Left cardiac atrium (tissue), 4 donors: ENCODE results near the gene NFRKB. TPM values are rescaled to one million over a fixed set of nuclear protein-coding genes. Genes with fewer than 3 reads are reported as not detected.
A peak's percentile ranks its signal among the peaks of the same experiment; 100 is the strongest.
"Not testable (repeated sequence)": the region's sequence is repeated elsewhere in the genome, so short reads cannot be mapped to it uniquely, and the experiment has no call there.

Source experiments
- ATAC-seq, 2 donors: fragments of 200-7000 bp; cut with Tn5 transposase; one replicate each; pipeline ENCODE4 v1.9.1; 2020; ENCODE audit warnings: mild to moderate bottlenecking in 2 of 2, moderate library complexity in 2 of 2
- DNase-seq: peaks from one replicate; pipeline ENCODE4 v3.0.0-alpha.2; 2020
- intact Hi-C, 2 donors: fragments of 100-400 bp; cut with DNase I; formaldehyde crosslinking; loops; one replicate each; pipeline versions ENCODE4 v1.14.1 to v1.15.1; 2022 to 2023
- total RNA-seq, 2 donors: library from RNA; stranded (reverse); fragmentation: NEBNext Ultra II Directional; extraction: Animal tissue kit (Norgen Biotek cat#: 25700); gene quantifications; one replicate each; pipeline ENCODE4 v1.2.1, GENCODE V29; 2021
- donor health status: DM: no; HTN: yes; CAD: no.
- donor health status: DM: no; HTN: yes; CAD: no; lungs with severe emphysema.
- donor health status: DM: yes; HTN: yes; CAD: no.
- donor health status: Dilated cardiomyopathy.

The NFRKB gene
- total RNA-seq, 2 donors from 2014 or later, result 9.9 to 10.2 TPM

DNA sequence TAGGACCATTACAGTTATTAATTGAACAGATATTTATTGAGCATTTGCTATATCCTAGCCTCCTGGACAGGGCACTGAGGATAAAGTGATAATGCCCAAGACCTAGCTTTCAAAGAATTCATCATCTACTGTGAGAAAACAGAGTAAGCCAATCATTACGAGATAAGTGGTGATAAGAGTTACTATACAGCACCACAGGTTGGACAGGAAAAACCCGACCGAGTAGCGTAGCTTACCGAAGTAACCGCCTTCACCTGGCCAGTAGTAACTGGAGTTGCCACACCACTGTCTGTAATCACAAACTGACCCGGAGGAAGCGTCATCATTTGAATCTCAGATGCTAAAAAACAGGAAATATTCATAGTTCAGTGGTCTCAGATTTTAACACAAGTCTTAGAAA is 10.0 kb upstream of the NFRKB start:
- intact Hi-C loops, result no loop called here
- no peak for DNase-seq
- ATAC-seq, result no peak

DNA sequence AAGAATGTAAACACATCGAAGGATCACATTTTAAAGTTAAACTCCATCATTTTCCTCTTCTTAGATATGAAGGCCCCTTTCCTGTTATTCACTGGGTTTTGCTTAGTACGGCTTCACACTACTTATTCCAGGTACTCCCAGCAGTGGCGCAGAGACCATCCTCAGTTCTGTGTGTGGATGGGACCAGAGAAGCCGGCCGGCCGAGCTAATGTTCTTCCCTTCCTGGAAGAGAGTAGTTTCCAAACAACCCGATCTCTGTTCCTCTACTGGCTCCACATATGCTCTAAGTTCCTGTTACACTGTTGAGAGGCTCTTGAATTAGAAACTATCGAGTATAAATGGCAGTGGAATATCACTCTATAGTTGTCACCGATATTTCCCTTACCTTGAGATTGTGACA is 684 bp upstream of the NFRKB start:
- peak in 1 of 2 donors; percentile 6 for ATAC-seq
- intact Hi-C loops, result no loop called here

DNA sequence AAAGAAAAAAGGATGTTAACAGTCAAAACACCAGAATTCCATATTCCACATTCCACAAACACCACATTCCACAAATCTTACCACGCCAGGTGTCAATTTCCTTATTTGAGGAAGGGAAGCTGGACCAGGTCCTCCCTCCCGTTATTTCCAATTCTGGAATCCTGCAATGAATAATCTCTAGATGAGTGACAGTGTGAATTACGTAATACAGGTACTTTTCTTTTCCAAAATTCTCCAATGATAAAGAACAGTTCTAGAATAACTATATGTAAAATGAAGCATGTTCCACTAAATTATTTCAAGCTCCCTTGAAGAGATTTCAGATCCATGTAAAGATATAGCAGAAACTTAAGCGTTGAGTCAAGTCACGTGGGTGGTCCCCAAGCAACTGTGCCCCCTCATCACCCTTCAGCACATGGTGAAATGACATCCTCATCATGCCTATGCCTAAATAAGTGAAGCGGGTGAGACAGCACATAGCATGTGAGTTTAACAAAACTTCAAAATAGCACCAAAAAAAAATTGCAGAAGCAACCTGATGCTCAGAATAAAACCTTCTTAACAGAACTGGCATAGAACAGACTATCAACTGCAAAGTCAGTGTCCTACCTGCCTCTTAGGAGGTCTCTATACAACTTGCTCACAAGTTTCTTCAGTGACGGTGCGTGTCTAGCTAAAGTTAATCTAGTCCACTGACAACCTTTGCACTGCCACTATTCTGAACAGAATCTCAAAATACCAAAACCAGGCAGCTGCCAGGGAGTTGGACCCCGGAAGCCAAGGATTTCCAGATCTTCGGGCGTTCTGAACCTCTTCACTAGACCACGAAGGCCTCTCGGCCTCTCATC is 876 bp downstream of the NFRKB start:
- DNase-seq, result no peak
- intact Hi-C loops, result no loop called here
- ATAC-seq, result peak; percentile 5

More for the DNA sequence above, 684 bp upstream of the NFRKB start:
- DNase-seq, result peak; percentile 32

DNA sequence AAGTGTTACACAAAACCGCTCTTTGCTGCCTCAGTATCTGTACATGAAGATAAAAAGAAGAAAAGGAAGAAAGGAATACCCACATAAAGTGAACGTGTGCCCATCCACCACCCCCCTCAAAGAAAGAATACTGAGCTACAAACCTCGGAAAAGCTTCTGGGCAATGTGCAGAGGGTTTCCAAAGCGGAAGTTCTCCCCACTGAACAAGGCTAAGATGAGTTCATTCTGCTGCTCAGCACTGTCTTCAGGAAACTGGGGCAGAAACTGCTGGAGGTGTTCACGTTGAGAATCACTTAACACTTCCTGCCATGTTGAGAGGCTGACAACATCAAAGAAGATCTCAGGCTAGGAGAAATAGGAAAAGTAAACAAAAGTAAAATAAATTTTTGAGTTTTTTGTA is 6.9 kb downstream of the NFRKB start:
- DNase-seq (no peak), ATAC-seq (no peak)
- intact Hi-C loops, result no loop called here

DNA sequence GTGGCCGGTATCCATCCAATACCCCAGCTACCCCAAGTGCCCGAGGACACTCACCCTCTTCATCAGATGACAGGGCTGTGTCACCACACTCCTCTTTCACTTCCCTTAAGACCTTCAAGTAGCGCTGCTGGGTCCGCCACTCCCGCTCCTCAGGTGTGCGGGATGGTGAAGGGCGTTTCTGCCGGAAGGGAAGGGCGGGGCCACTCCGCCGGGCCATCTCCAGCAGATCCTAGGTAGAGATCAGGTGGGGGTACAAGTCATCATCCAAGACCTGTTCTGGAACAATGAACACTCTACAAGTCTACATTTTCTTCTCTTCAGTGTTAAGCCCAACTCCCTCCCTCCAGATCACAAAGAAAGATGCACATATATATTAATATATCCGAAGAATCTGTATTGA is 10.0 kb downstream of the NFRKB start:
- DNase-seq (no peak), ATAC-seq (no peak)
- intact Hi-C loops, result no loop called here

DNA sequence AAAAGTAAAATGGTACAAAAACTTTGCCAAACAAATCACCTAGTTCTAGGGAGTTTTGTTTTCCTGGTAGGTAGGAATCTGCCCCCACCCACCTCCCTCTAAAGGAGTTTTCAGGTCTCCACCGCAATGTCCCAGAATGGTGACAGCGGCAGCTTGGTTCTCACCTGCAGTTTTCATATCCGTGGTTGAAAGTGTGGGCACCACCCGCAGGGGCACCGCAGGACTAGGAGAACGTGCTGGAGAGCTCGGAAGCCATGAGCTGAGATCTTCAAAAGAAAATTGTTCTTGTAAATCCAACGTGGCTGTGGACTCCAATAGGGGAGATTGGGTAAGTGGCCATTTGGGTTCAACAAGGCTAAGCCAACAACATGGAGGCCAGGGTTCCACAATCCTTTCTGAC is 10.8 kb downstream of the NFRKB start:
- DNase-seq, result no peak
- ATAC-seq, result no peak
- intact Hi-C loops, result no loop called here

DNA sequence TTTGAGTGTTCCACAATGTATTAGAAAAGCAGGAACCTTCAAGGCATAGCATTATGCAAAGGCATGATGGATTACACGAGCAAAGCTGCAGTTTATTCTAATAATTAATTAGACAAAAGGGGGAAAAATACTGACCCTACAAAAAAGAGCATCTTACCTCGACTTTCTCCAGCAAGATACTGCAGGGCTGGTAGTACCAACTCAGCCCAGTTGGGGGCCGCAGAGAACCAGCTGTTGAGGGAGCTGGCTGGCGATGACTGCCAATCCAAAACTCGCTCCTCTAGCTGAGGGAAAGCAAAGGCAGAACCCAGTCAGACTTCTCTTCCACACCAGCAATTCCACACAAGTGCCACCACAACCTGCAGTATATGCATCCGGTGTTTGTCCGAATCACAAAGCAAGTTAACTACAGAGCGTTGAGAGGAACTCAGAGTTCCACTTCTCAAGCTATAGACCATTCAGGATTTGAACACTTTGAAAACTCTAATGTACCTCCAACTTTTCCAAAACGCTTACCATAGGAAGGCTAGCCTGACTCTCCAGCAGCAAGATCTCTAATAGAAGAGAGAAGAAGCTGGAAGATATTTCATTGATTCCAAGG is 13.7 kb downstream of the NFRKB start:
- intact Hi-C loops, result no loop called here
- no peak for ATAC-seq
- no peak for DNase-seq

DNA sequence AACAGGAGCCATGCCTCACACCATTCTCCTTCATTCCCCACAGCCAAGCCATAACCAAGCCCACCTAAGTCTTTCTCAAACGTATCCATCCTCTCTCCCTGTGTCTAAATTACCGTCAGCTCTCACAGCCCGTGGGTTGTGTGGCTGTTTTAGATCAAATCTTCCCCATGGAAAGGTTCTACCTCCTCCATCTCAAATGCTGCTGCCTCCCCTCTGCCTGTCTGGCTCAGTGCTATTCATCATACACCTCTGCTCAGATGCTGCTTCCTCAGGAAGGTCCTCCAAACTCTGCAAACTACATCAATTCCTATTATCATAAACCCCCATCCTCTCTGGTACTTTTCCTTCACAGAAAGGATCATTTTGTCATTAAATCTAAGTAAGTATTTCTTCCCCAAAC is 15.1 kb downstream of the NFRKB start:
- intact Hi-C loops, result no loop called here
- ATAC-seq, result no peak
- DNase-seq, result no peak

DNA sequence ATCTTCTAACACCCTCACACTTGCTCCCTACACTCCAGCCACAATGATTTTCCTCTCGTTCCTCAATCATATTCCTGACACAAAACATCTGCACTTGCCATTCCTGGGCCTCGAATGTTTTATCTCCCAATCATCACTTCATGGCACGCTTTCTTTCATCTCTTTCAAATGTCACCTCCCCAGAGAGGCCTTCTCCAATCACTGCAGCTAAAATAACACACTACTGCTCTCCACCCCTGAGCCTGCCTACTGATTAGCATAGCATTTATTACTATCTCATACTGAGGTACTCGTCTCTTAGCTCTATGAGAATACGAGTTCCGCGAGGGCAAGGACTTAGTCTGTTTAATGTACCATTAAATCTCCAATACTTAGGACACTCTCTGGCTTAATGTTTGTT is 23.5 kb downstream of the NFRKB start:
- intact Hi-C loops, result no loop called here
- no peak for DNase-seq
- peak in 1 of 2 donors; percentile 30 for ATAC-seq

DNA sequence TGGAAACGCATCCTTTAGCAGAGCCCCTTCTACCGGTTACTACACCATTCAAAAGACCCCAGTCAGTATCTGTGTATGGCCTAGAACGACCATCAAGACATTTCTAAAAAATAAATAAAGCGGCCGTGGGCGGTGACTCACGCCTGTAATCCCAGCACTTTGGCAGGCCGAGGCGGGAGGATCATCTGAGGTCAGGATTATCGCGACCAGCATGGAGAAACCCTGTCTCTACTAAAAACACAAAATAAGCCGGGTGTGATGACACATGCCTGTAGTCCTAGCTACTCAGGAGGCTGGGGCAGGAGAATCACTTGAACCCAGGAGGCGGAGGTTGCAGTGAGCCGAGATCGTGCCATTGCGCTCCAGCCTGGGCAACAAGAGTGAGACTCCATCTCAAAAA is 26.8 kb downstream of the NFRKB start:
- ATAC-seq, intact Hi-C loops, DNase-seq: not testable (repeated sequence)

DNA sequence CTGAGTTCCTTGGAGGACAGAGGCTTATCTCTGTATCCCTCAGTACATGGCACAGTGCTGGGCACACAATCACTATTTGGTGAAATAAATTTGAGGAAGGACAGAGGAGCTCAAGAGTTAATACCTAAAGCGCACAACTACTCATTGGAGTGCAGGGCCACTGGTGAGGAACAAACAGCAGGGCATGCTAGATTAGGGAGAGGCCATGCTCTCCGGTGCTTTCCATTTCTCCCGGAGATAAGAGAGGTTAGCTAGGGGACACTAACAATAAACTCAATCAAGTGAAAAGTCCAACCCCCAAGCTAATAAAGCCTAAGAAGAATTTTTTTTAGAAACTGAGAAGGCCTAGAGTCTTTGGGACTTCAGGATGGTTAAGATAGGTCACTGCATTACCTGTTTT is 29.1 kb downstream of the NFRKB start:
- no peak for ATAC-seq
- intact Hi-C loops, result no loop called here
- no peak for DNase-seq

DNA sequence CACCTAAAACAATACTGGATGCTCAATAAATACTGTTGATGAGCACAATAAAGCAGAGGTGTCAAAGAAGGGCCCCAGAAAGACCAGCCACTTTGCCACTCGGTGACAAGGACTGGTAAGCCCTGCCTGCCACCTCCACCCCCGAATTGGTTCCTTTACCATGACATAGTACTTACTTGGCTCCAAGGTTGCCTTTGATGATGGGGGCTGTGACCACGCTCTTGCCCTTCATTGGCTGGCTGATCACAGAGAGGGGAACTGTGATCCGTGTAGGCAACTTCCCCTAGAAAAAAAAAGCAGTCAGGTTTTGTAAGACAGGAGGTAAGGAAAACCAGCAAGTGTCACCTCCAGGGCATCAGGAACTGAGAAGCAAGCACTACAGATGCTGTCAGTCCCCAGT is 29.7 kb downstream of the NFRKB start:
- ATAC-seq (no peak), DNase-seq (no peak)
- intact Hi-C loops, result no loop called here

DNA sequence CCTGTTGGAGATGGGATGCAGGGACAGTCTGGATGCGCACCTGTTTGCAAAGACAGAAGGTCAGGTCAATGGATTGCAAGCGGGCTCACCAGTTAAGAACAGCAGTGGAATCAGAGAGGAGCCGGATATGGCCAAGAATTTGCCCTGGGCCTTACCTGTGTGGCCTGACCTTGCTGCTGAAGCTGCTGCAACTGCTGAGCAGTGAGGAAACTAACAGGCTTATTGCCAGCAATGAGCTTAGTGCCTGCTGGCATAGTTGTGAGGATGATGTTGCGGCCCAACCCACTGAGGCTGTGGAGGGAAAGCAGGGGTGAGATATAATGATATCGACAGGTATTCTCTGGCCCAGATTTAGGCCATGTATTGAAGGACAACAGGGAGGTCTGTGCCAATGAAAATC is 30.6 kb downstream of the NFRKB start:
- ATAC-seq, result no peak
- intact Hi-C loops, result no loop called here
- no peak for DNase-seq

DNA sequence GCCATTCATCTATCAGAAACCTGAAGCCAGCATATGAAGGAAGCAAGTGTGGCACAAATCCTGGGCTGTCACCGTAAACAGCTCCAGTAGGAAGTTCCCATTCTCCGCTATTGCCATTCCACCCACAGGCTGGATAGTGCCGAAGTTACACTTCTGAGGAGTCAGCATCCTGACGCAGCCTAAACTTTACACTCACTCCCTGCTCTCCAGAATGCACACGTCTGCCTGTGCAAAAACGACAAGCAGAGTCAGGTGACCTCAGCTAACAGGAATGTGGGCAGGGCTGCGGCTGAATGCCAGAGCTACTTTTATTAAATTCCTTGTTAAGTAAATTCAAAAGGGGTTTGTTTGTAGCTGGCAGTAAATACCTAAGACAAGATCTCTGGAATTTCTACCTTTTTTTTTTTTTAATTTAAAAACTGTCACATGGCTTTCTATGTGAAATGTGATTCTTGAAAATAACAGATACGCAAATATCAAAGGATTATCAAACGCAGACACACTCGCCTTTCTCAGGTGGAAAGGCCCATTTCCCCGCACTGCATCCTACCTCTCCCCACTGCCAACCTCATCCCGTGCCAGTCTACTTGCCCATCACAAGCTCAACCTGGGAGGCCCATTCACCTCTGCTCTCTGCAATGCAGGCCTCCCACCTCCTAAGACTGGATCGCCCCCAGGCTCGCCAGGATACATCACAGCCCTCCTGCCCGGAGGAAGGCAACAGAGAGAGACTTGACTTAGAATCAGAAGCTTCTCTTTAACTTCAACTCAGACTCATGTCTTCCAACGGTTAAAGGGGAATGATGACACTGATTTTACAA is 33.5 kb downstream of the NFRKB start:
- ATAC-seq (peak; percentile 83 to 96), DNase-seq (peak; percentile 54)
- intact Hi-C loops, result no loop called here

DNA sequence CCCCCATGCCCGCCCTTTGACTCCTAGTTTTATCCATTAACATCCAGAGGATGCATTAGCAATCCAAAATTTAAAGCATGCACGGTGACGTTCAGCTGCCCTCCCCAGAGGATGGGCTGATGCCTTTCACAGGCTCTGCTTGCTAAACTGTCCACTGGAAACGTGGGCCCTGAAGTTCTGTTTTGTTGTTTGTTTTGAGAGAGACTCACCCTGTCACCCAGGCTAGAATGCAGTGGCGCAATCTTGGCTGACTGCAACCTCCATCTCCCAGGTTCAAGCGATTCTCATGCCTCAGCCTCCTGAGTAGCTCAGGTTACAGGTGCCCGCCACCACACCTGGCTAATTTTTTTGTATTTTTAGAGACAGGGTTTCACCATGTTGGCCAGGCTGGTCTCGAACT is 39.3 kb downstream of the NFRKB start:
- no peak for ATAC-seq
- intact Hi-C loops, result no loop called here
- DNase-seq, result no peak

DNA sequence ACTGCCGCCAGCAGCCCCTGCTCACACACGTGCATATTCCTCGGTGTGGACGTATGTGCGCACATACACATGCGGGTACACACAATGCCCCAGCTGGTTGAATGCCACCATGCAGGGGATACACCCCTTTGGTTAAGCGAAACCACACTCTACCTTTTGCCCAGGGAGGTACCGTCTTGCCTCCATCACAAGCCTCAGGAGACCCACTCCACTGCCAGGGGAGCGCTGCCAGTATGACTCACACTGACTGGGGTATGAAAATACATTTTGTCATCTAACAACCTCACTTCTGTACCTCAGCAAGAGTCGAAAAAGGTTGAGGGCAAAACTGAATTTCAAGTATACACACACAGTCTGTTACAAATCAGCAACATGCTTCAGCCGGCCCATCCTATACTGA is 40.3 kb downstream of the NFRKB start:
- intact Hi-C loops, result no loop called here
- no peak for ATAC-seq
- DNase-seq, result no peak

DNA sequence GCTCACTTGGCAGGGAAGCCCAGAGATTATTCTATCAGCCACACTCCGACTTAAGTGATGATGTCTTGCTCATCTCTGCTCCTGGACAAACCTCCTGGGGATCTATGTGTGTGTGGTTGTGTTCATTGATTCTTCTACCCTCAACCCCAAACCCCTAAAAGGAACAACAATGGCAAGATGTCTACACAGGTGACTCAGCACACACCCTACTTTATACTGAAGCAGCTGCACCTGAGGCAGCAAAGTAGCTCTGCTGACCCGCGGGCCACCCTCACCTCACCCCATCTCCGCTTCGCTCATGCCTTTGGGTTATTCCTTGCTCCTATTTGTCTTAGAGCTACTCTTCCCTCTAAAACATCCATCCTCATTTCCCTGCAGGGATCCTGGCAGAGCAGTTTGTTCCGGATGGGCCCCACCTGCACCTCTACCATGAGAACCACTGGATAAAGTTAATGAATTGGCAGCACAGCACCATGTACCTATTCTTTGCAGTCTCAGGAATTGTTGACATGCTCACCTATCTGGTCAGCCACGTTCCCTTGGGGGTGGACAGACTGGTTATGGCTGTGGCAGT is 41.1 kb downstream of the NFRKB start:
- no peak for DNase-seq
- intact Hi-C loops, result no loop called here
- peak in 1 of 2 donors; percentile 54 for ATAC-seq

DNA sequence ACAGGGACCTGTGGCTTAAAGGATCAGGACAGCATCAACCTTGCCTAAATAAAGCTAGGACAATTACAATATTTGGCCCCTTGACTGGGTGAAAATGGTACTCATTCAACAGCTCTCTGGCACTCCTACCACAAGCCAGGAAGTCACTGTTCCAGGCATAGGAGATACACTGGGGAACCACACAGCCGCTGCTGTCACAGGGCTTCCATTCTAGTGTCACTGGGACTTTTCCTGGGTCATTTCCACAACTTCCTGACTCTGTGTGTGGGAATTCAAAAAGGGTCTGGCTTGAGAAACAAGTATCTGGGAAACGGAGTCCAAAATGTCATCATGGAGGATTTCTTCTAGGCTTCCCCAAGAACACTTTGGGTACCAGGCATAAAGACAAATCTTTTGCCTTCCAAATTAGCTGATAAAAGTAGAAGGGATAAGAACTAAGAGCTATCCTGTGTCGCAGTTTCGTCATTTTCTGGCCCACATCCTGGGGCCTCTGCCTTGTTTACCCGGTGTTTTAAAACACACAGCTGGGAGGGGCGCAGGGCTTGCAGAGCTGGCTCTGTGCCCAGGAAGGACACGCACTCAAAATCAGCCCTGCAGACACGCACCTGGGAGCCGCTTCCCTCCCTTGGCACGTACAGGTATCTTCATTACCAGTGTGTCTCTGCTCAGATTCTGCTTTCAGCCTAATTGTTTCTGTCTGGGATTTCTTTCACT is 41.7 kb downstream of the NFRKB start:
- DNase-seq, result peak; percentile 42
- intact Hi-C loops, result no loop called here
- ATAC-seq, result peak; percentile 56 to 63

DNA sequence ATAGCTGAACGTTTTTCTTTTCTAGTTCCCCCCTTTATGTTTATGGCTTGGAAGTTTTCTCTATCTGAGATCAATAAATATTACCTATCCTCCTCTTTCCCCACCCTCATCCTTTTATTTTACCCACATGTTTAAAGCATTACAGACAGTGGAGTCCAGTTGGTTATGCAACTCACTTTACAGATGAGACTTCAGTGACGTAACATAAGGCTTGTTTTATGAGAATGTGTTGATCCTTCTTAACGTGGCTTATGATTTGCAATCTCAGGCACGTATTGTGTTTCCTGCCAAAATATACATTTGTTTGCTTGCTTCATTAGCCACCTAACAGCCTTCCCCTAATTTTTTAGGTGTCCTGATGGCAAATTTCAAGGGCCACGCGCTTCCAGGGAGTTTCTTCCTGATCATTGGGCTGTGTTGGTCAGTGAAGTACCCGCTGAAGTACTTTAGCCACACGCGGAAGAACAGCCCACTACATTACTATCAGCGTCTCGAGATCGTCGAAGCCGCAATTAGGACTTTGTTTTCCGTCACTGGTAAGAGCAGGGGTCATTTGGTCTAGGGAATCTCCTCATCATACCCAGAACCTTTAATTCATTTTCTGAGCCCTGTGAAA is 43.1 kb downstream of the NFRKB start:
- intact Hi-C loops, result no loop called here
- no peak for DNase-seq
- no peak for ATAC-seq
